C4-2B (cell line): ENCODE data around the gene TSPAN9.

ENCODE experiments used
- H3K27ac ChIP-seq: fragments of 450-650 bp; 2 replicates; pipeline ENCODE4 v1.5.1; 2017
- ZFX ChIP-seq: fragments of 450-650 bp; IDR thresholded peaks from 2 replicates; pipeline ENCODE4 v1.6.1; 2017
- TF ChIP-seq, protein P1 (sequence below): fragments of 450-650 bp; conservative IDR thresholded peaks from 2 replicates; pipeline ENCODE4 v1.5.1; 2017; ENCODE audit warnings: mild to moderate bottlenecking

The TSPAN9 gene

DNA sequence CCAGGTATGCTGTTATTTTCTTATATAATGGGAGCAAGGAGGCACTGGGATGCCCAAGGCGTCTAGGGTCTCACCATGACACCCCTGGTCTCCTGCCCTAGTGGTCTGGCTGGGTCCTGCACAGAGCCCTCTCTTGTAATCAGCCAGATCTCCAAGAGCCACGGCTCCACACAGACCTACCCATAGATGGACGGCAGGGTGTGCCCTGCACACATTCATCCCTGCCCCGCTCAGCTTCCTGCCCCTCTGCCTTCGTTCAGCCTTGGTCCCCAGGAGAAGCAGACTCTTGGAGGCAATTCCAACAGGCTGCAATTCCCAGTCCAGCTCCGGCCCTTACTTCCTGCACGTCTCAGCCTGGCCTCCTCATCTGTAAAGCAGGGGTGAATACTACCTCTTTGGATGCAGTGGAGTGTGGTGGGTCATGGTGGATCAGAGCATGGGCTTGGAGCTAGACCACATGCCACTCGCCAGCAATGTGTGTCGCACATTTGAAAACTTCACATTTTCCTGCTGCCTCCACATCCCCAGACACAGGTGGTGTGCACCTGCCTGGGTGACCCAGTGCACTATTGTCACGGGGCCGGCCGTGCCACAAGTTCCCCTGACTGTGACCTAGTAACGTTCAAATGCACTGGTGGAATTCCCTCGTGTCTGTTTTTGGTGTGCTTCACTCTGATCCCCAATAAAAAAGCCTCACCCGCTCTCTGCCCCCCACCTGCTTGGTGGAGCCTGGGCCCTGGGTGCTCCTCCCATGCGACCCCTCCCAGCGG is 242.7 kb downstream of the TSPAN9 start:
- no peak overlapping the region for H3K27ac ChIP-seq
- TF ChIP-seq, protein P1, sequence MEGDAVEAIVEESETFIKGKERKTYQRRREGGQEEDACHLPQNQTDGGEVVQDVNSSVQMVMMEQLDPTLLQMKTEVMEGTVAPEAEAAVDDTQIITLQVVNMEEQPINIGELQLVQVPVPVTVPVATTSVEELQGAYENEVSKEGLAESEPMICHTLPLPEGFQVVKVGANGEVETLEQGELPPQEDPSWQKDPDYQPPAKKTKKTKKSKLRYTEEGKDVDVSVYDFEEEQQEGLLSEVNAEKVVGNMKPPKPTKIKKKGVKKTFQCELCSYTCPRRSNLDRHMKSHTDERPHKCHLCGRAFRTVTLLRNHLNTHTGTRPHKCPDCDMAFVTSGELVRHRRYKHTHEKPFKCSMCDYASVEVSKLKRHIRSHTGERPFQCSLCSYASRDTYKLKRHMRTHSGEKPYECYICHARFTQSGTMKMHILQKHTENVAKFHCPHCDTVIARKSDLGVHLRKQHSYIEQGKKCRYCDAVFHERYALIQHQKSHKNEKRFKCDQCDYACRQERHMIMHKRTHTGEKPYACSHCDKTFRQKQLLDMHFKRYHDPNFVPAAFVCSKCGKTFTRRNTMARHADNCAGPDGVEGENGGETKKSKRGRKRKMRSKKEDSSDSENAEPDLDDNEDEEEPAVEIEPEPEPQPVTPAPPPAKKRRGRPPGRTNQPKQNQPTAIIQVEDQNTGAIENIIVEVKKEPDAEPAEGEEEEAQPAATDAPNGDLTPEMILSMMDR, result no peak
- no peak for TF ChIP-seq ZFX

DNA sequence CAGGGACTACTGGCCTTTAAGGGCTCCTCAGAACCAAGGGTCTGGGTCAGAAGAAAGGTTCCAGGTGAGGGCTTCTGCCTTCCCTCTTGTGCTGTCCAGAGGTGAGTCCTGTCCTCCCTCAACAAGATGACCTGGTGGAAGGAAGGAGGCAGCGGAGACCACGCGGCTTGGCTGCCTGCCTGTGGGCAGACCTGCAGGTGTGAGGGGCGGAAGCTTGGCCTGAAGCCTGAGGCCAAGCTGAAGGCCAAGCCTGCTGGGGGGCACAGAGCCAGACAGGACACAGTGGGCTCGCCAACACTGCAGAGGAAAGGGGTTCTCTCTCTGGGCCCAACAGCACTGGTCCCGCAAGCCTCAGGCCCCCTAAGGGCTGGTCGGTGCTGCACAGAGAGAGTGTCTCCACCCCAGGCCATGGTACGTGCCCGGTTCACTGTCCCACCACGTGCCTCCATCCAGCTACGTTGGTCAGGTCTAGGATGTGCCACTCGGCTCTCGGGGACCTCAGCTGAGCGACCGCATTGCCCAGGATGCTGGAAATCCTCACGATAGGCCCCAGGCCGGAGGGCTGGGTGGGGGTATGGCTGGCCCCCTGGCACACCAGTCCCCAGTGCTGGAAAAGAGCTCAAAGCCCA is 243.8 kb downstream of the TSPAN9 start:
- TF ChIP-seq, protein P1, result no peak
- TF ChIP-seq ZFX, result no peak

DNA sequence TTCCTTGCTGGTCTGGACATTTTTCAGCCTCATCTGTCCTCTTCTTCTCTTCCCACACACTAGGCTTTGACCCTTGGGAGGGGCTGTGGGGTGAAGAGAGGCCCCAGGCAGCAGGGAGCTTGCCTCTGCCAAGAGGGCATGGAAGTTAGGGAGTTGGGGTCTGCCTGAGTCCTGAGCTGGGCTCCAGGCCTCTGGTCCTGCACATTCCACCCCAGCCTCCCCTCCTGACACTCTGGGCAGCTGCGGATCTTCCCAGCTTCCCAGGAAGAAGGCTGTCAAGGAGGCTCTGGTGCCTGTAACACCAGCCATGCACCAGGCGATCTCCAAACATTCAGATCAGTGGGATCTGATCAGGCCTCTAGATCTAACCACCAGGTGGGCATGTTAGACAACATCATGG is 244.7 kb downstream of the TSPAN9 start:
- no peak for TF ChIP-seq ZFX
- TF ChIP-seq, protein P1, result no peak
- H3K27ac ChIP-seq, result no peak overlapping the region

More for the DNA sequence above, 243.8 kb downstream of the TSPAN9 start:
- H3K27ac ChIP-seq, result no peak overlapping the region

DNA sequence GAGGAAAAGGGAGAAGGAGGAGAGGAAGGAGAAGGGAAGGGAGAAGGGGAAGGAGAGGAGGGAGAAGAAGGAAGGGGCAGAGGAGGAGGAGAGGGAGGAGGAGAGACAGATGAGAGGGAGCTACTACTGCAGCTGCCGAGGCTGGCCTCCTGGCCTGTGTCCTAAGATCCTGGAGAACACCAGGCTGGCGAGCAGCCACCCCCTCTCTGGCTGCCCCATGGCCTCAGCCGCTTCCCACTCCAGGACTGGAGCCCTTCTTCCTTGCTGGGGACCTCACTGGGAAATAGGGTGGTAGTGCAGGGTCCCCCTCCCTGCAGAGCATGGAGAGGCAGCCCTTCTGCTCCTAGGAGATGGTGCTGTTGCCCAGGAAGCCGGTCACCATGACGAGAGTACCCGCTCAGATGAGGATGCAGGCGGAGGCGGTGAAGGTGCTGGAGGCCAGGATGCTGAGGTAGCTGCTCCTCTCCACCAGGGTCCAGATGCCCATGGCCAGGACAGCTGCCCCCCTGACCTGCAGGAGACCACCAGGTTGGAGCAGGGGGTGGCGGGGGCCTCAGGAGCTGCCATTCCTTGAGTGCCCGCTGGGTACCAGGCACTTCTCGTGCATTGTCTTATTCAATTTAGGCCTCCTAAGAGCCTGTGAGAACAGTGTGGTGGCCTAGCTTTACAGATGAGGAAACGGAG is 246.0 kb downstream of the TSPAN9 start:
- TF ChIP-seq, protein P1, result no peak
- no peak for TF ChIP-seq ZFX
- no peak overlapping the region for H3K27ac ChIP-seq

DNA sequence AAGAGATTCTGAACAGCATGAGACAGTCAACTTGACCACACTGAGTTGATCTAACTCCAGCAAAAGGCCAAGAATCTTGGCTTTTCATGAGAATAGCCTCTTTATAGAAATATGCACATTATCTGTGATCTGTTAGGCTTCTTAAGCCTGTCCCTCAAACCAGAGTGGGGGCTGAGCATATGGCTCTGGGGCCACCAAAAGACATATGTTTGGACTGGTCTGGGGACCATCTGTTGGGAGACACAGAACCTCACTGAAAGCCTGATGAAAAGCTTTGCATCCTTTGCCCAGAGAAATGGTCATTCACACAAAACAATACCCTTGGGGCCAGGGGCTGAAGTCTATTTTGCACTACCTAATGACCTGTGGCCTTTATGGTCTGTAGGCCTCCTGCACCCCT is 248.6 kb downstream of the TSPAN9 start:
- TF ChIP-seq, protein P1, result no peak
- TF ChIP-seq ZFX, result no peak

DNA sequence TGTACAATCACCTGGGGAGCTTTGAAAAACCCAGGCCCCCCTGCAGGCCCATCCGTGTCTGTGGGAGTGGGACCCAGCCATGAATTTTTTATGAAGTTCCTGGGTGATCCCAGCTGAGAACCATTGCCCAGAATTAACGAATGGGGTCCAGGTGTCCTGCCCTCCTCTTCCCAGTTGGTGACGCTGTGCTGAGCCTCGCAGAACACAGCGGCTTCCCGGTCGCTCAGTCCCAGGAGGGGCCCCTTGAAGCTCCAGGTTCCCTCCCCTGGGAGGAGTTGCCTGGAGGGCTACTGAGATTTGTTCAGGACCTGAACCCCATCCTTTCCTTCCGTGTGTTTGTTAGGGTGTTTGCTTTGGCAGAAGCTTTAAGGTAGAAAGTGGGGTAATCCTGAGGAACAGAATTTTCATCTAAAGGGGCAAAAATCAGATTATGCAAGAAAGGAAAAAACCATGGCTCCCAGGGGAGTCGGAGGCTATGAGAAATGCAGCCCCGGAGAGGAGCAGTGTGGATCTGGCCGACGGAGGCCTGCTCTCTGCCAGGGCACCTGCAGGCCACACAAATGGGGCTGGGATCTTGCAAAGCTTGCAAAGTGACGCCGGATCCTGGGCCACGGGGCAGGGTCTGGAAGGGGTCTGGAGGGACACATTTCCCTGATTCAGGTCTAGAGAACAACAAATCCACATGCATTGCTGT is 249.1 kb downstream of the TSPAN9 start:
- H3K27ac ChIP-seq, result no peak overlapping the region
- TF ChIP-seq, protein P1, result no peak
- TF ChIP-seq ZFX, result no peak

More for the DNA sequence above, 248.6 kb downstream of the TSPAN9 start:
- no peak overlapping the region for H3K27ac ChIP-seq
